GM20000 (cell line): ENCODE results near the gene PSME3.

ENCODE experiments used
- DNase-seq: peaks from one replicate; pipeline ENCODE4 v3.0.0; 2012; ENCODE audit warnings: low spot score
- CTCF ChIP-seq: IDR thresholded peaks from 2 replicates; pipeline ENCODE4 v1.5.1; 2012; ENCODE audit warnings: mild to moderate bottlenecking, control low read depth; ENCODE audit errors: extremely low read depth, missing control alignments

The PSME3 gene

GRCh38 chr17:42803074-42803883 is 29.9 kb upstream of the PSME3 start:
- no peak for DNase-seq
- no peak for TF ChIP-seq CTCF

- no peak for TF ChIP-seq CTCF
- no peak for DNase-seq
These were observed 28.3 kb upstream of the PSME3 start for GRCh38 chr17:42804918-42805367.

- no peak for TF ChIP-seq CTCF
- no peak for DNase-seq
These were observed 26.9 kb upstream of the PSME3 start for GRCh38 chr17:42806249-42806648.

GRCh38 chr17:42809250-42809649 is 23.9 kb upstream of the PSME3 start:
- TF ChIP-seq CTCF, result no peak
- no peak for DNase-seq

- no peak for TF ChIP-seq CTCF
- DNase-seq, result no peak
These were observed 18.4 kb upstream of the PSME3 start for GRCh38 chr17:42814633-42815399.

- no peak for TF ChIP-seq CTCF
- DNase-seq, result no peak
These were observed 15.3 kb upstream of the PSME3 start for GRCh38 chr17:42817866-42818265.

- no peak for DNase-seq
These were observed 14.8 kb upstream of the PSME3 start for GRCh38 chr17:42818379-42818778.

More at GRCh38 chr17:42818379-42818778, 14.8 kb upstream of the PSME3 start:
- no peak for TF ChIP-seq CTCF
